ACHN (cell line): ENCODE results near the gene CXCL1.
"Not testable (repeated sequence)": the region's sequence is repeated elsewhere in the genome, so short reads cannot be mapped to it uniquely, and the experiment has no call there.

ENCODE experiments used
- DNase-seq: peaks from one replicate; pipeline ENCODE4 v3.0.0-alpha.2; 2015
- in situ Hi-C: cut with HindIII; loops from 2 replicates; pipeline ENCODE4 v1.10.0; 2017; ENCODE audit warnings: low sequenced_read_pairs, low pct_ligation_motif_present, low pct_unique_long_range_greater_than_20kb

CXCL1 gene

DNA sequence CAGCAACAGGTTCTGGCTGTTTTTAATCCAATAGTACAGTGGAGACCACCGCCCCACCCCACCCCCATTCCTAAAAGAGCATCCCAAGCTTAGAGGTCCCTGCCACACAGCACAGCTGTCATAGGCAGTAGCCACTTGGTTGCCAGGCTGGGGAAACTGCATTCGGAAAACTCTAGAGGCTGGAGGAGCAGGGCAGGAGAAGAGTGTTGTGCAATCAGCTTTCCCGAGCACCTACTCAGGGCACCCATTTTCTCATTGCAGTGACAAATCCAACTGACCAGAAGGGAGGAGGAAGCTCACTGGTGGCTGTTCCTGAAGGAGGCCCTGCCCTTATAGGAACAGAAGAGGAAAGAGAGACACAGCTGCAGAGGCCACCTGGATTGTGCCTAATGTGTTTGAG is 1.1 kb downstream of the CXCL1 start:
- peak; percentile 58 for DNase-seq
- in situ Hi-C loops: no loop called here

DNA sequence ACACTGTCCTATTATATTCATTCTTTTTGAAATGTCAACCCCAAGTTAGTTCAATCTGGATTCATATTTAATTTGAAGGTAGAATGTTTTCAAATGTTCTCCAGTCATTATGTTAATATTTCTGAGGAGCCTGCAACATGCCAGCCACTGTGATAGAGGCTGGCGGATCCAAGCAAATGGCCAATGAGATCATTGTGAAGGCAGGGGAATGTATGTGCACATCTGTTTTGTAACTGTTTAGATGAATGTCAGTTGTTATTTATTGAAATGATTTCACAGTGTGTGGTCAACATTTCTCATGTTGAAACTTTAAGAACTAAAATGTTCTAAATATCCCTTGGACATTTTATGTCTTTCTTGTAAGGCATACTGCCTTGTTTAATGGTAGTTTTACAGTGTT is 1.6 kb downstream of the CXCL1 start:
- peak; percentile 20 for DNase-seq
- in situ Hi-C loops: no loop called here

DNA sequence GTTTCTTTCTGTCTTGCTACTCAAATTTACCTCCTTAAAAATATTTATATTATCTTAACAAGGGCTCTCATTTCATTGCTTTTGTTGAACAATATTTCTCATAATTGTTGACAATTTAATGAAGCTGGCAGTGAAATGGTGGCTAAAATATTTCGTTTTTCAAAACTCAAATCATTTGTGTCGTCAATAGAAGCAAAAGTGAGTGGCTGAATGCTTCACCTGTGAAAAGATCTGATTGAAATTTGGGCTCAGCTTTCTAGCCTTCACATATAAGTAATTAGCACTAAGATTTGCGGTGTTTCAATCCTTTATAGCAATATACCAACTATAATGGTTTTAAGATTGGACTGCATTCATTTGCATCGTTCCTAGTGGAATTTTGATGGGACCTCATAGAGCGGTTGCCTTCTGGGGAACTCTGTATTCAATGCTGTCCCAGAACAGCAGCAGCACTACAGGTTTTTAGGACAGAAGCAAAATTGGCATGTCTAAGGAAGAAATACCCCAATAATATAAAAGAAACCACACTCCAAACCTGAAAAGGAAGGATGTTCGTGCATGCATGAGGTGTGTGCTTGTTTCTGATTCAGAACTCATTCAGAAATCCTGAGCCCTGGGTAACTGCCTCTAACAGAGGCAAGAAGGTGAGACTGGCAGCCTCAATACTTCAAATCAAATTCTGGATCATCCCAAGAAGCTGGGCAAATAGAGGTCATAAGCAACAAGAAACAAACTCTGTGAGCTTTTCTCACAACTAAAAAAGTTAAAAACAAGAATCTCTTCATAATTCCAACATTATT is 2.5 kb downstream of the CXCL1 start:
- in situ Hi-C loops: no loop called here
- DNase-seq: peak; percentile 64

- DNase-seq: peak; percentile 50
- in situ Hi-C loops: no loop called here
Measured at GRCh38 chr4:73872316-73873108, 3.3 kb downstream of the CXCL1 start.

DNA sequence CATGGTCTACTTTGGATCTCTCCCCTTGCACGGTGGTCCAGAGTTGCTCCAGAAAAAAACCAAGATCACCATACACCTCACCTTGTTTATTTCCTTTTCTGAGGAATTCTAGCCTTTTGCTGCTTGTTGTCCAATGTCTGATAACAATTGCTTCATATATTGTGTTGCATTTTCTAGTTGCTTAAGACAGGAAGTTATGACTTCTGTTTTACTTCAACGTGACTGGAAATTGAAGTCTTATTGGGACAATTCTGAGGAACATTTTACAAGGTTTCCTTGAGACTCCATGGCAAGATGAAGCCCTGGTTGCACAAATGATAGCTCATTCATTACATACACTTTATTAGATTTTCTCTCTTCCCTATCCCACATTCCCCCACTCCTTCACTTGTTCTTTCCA is 5.2 kb downstream of the CXCL1 start:
- no peak for DNase-seq
- in situ Hi-C loops: no loop called here

GRCh38 chr4:73875401-73875800 is 6.2 kb downstream of the CXCL1 start:
- in situ Hi-C loops: no loop called here
- DNase-seq: no peak

DNA sequence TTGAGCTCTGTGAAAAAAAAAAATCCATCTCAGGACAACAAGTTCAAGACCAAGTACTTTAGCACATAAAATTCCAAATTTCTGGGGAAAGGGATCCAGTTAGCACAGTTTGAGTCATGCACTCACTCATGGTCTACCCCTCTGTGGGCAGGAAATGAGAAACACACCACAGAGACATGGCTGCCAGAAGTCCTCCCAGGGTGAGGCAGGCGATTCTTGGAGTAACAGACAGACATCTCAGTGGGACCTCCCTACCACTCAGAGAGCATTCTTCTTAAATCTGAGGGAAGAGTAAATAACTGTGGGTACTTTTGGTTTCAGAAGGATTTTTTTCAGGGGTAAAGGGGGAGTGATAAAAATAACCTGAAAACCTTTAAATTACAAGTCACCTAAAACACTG is 14.1 kb downstream of the CXCL1 start:
- in situ Hi-C loops: no loop called here
- DNase-seq: peak; percentile 23

- in situ Hi-C loops: no loop called here
- DNase-seq: peak; percentile 45
Measured at GRCh38 chr4:73885574-73886267, 16.5 kb downstream of the CXCL1 start.

DNA sequence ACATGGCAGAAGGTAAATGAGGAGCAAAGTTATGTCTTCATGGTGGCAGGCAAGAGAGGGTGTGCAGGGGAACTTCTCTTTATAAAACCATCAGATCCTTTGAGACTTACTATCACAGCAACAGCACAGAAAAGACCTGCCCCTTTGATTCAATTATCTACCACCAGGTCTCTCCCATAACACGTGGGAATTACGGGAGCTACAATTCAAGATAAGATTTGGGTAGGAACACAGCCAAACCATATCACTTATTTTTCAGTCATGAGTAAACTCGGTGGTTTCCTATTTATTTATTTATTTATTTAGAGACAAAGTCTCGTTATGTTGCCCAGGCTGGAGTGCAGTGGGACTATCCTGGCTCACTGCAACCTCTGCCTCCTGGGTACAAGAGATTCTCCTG is 22.1 kb downstream of the CXCL1 start:
- in situ Hi-C loops: no loop called here
- no peak for DNase-seq

DNA sequence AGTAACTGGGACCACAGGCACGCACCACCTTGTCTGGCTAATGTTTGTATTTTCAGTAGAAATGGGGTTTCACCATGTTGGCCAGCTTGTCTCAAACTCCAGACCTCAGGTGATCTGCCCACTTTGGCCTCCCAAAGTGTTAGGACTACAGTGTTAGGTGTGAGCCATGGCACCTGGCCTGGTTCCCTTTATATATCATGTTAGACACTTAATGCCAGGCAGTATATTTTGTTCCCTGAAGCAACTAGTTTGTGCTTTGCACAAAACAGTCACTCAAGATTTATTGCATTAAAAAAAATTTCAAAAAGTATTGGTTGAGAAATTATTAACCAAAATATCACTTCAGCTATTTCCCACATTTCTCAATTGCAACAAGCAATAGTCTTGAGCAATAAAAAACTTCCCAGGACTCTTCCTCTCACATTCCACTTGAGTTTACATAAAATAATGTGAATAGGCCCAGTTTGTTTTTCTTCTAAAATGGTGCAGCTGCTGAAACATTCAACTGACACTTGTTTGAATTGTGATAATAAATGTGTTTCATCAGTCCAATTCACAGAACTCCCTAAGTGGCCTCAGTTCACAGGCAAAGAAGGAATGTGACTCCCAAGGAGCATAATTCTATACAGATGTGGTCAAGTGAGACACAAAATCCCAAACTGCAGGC is 22.7 kb downstream of the CXCL1 start:
- in situ Hi-C loops: no loop called here
- DNase-seq: no peak

DNA sequence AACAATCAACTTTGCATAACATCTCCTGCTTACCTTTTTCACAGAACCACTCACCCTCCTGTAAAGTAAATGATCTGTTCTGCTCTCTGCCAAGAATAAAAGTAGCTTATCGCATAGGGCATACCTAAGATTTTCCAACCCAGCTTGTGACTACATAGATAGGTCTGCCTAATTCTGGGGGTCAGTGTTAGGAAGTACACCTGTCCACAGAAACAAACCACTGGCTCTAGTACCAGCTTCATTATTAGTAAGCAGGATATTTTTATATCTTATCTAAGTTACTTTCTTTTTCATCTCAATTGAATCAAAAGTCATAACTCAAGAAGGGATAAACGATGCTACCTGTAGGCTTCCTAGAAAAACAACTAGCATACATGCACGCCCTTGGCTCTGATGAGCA is 23.8 kb downstream of the CXCL1 start:
- in situ Hi-C loops: no loop called here
- no peak for DNase-seq

DNA sequence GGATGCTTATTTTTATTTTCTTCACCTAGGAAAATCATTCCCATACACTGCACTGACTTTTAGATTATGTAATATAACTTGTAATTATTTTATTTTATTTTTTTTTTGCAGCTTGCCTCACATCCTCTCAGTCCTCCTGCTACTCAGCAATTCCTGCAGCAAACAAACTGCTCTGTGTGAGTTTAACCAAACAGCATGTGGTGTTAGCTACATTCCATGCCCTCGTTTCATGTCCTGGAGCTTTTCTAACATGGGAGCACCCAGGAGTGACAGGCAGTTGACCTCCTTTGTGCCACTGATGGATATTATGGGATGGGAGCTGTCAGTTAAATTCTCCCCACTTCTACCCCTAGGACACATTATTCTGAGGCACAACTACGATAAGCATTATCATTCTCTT is 24.8 kb downstream of the CXCL1 start:
- in situ Hi-C loops: no loop called here
- DNase-seq: no peak

GRCh38 chr4:73895201-73896175 is 26.3 kb downstream of the CXCL1 start:
- DNase-seq: no peak
- in situ Hi-C loops: no loop called here

DNA sequence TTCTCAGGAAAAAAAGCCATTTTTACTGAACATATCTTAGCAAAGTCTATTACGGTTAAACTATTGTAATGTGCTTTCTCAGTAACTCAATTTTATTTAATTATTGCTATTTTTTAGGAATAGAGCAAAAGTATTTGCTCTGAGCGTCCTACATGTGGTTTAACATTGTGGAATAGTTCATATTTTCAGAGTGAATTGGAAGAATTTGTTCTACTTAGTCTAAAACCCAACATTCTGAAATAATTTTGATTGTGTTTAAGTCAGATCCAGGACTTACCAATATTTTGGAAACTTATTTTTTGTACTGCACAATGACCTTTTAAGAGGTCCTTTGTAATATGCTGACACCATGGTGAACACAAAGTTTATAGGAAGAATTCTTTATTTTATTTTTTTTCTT is 27.2 kb downstream of the CXCL1 start:
- in situ Hi-C loops: no loop called here
- DNase-seq: no peak

DNA sequence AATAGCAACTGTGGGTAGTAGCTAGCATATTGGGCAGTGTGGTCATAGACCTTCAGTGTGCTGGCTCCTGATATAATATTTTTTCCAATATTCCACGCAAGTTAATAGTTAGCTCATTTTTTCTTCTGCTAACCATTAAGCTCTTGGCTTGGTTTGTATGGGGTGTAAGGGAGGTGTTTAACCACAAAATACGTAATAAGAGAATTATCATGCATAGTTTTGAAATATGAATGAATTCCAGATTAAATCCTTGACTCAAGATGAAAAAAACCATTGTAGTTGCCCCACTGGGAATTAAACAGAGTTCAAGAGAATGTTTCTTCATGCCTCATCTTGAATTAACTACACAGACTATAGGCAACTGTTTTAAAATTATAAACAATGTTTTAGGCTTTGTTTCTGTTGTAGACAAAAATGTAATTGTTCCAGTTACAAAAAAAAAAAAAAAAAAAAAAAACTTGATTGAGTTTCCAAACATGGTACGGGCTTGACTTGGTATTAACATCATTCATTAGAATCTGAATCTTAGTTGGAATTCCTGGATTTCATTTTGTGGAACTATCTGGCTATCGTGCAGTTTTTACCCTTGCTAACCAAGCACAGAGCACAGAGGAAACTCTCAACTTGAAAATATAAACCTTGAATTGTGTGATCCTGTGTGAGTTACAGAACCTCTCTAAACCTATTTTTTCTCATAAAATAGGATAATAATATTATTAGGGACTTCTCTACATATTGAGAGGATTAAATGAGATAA is 28.4 kb downstream of the CXCL1 start:
- DNase-seq: no peak
- in situ Hi-C loops: no loop called here

- DNase-seq, in situ Hi-C loops: not testable (repeated sequence)
Measured at GRCh38 chr4:73899338-73899737, 30.1 kb downstream of the CXCL1 start.

- in situ Hi-C loops: no loop called here
- DNase-seq: no peak
Measured at GRCh38 chr4:73901031-73901430, 31.8 kb downstream of the CXCL1 start.
